A549 (cell line): ENCODE data around the gene TMED7. TPM values are rescaled to one million over a fixed set of nuclear protein-coding genes. Genes with fewer than 3 reads are reported as not detected.
A peak's percentile ranks its signal among the peaks of the same experiment; 100 is the strongest.

Experiments
- ATAC-seq, 2 experiments: fragments of 200-7000 bp in 1 of 2; fragments of >200 bp in 1 of 2; cut with Nextera tagmentation in 1 of 2; cut with Tn5 transposase in 1 of 2; 3 replicates each; pipeline versions ENCODE4 v1.8.0 to v1.9.1; 2018 to 2020; ENCODE audit warnings: mild to moderate bottlenecking in 1 of 2, moderate library complexity in 1 of 2
- CTCF ChIA-PET: fragments of 300-600 bp; sonication (Branson Sonifier 250); formaldehyde crosslinking; extraction: SDS; loops from one replicate; lab custom pipeline; 2021; ENCODE audit warnings: antibody characterized with exemption, inconsistent platforms; lab: Yijun Ruan, JAX
- POLR2A ChIA-PET: fragments of 350-600 bp; formaldehyde crosslinking; extraction: SDS; loops from one replicate; lab custom pipeline; 2021; ENCODE audit warnings: antibody characterized with exemption, inconsistent platforms; lab: Yijun Ruan, JAX
- DNase-seq, 2 experiments: peaks; one replicate each; pipeline versions ENCODE4 v3.0.0 to v3.0.0-alpha.2; 2011 to 2016; ENCODE audit warnings: low read depth in 1 of 2, low spot score in 1 of 2
- FAIRE-seq: peaks from 2 replicates; lab custom pipeline; 2011; peaks lifted over from hg19 to GRCh38; lab: Jason Lieb, UNC
- H3K27ac ChIP-seq, 2 experiments: fragments of >200 bp; sonication (Bioruptor Twin); formaldehyde crosslinking; 3 replicates each; pipeline ENCODE4 v1.5.1; 2016 to 2017
- H3K4me1 ChIP-seq: fragments of >200 bp; sonication (Bioruptor Twin); formaldehyde crosslinking; 3 replicates; pipeline ENCODE4 v1.6.1; 2016
- H3K4me2 ChIP-seq: fragments of >200 bp; sonication (Bioruptor Twin); formaldehyde crosslinking; 3 replicates; pipeline ENCODE4 v1.6.1; 2016
- H3K4me3 ChIP-seq: fragments of >200 bp; sonication (Bioruptor Twin); formaldehyde crosslinking; 3 replicates; pipeline ENCODE4 v1.5.1; 2016
- H3K9me3 ChIP-seq: fragments of >200 bp; sonication (Bioruptor Twin); formaldehyde crosslinking; 3 replicates; pipeline ENCODE4 v1.6.1; 2016
- BCL3 ChIP-seq: fragments of >200 bp; sonication (Bioruptor Twin); formaldehyde crosslinking; IDR thresholded peaks from 3 replicates; pipeline ENCODE4 v1.6.1; 2016
- BHLHE40 ChIP-seq: IDR thresholded peaks from 2 replicates; pipeline ENCODE4 v1.6.1; 2012; ENCODE audit warnings: low read depth, low read length, inconsistent platforms
- CBX8 ChIP-seq: fragments of 200-600 bp; sonication (generic); IDR thresholded peaks from 2 replicates; pipeline ENCODE4 v1.6.1; 2016
- CEBPB ChIP-seq, 2 experiments: fragments of >200 bp in 1 of 2; sonication (Bioruptor Twin) in 1 of 2; formaldehyde crosslinking in 1 of 2; IDR thresholded peaks; 2 replicates each; pipeline ENCODE4 v1.6.1; 2012 to 2016
- CHD4 ChIP-seq: fragments of 200-600 bp; sonication (generic); IDR thresholded peaks from 2 replicates; pipeline ENCODE4 v1.6.1; 2016; ENCODE audit warnings: antibody characterized with exemption, mild to moderate bottlenecking, borderline replicate concordance
- ESRRA ChIP-seq: fragments of 150-350 bp; IDR thresholded peaks from 2 replicates; pipeline ENCODE4 v1.6.1; 2014; ENCODE audit warnings: mild to moderate bottlenecking, low read length, borderline replicate concordance
- HOXA7 ChIP-seq: fragments of 250-450 bp; sonication (Bioruptor Pico); IDR thresholded peaks from 2 replicates; pipeline ENCODE4 v1.5.0; 2020; ENCODE audit warnings: mild to moderate bottlenecking, moderate library complexity
- HOXB5 ChIP-seq: fragments of 250-450 bp; sonication (Bioruptor Pico); IDR thresholded peaks from 2 replicates; pipeline ENCODE4 v1.5.0; 2020; ENCODE audit warnings: mild to moderate bottlenecking, moderate library complexity
- JUN ChIP-seq, 2 experiments: fragments of >200 bp; sonication (Bioruptor Twin); formaldehyde crosslinking; IDR thresholded peaks; 2 replicates in 1 of 2; 3 replicates in 1 of 2; pipeline ENCODE4 v1.6.1; 2016 to 2017
- JUNB ChIP-seq: fragments of >200 bp; sonication (Bioruptor Twin); formaldehyde crosslinking; IDR thresholded peaks from 2 replicates; pipeline ENCODE4 v1.6.1; 2016
- KDM1A ChIP-seq: fragments of 200-600 bp; sonication (generic); IDR thresholded peaks from 2 replicates; pipeline ENCODE4 v1.6.1; 2016; ENCODE audit warnings: low read depth, mild to moderate bottlenecking
- KDM5A ChIP-seq: fragments of 200-600 bp; sonication (generic); IDR thresholded peaks from 2 replicates; pipeline ENCODE4 v1.6.1; 2016; ENCODE audit warnings: antibody characterized with exemption, mild to moderate bottlenecking
- MAFK ChIP-seq: fragments of 450-650 bp; IDR thresholded peaks from 2 replicates; pipeline ENCODE4 v1.6.1; 2014; ENCODE audit not compliant: partially characterized antibody
- POLR2A ChIP-seq: IDR thresholded peaks from 2 replicates; pipeline ENCODE4 v1.6.1; 2012; ENCODE audit warnings: mild to moderate bottlenecking, low read length
- RAD21 ChIP-seq, 2 experiments: fragments of >200 bp in 1 of 2; sonication (Bioruptor Twin) in 1 of 2; formaldehyde crosslinking in 1 of 2; IDR thresholded peaks in 1 of 2; conservative IDR thresholded peaks in 1 of 2; 2 replicates in 1 of 2; 3 replicates in 1 of 2; pipeline ENCODE4 v1.6.1; 2012 to 2018; ENCODE audit warnings: inconsistent platforms in 1 of 2
- RCOR1 ChIP-seq: fragments of 150-350 bp; IDR thresholded peaks from 2 replicates; pipeline ENCODE4 v1.6.1; 2014; ENCODE audit warnings: antibody characterized with exemption, low read length, low read depth
- REST ChIP-seq: fragments of 200-600 bp; sonication (generic); IDR thresholded peaks from 2 replicates; pipeline ENCODE4 v1.6.1; 2016; ENCODE audit warnings: antibody characterized with exemption, mild to moderate bottlenecking, moderate library complexity
- RFX5 ChIP-seq: fragments of 450-650 bp; IDR thresholded peaks from 2 replicates; pipeline ENCODE4 v1.7.1; 2014; ENCODE audit warnings: antibody characterized with exemption, mild to moderate bottlenecking, moderate library complexity
- SREBF2 ChIP-seq: fragments of 450-650 bp; IDR thresholded peaks from 2 replicates; pipeline ENCODE4 v1.6.1; 2014; ENCODE audit warnings: mild to moderate bottlenecking, moderate library complexity
- TFCP2L1 ChIP-seq: fragments of 250-450 bp; sonication (Bioruptor Pico); IDR thresholded peaks from 2 replicates; pipeline ENCODE4 v1.5.0; 2021; ENCODE audit warnings: mild to moderate bottlenecking
- TP53 ChIP-seq: fragments of 250-450 bp; sonication (Bioruptor Pico); IDR thresholded peaks from 2 replicates; pipeline ENCODE4 v1.5.0; 2021; ENCODE audit warnings: mild to moderate bottlenecking, moderate library complexity
- ZSCAN20 ChIP-seq: fragments of 250-450 bp; sonication (Bioruptor Pico); IDR thresholded peaks from 2 replicates; pipeline ENCODE4 v1.8.0; 2022; ENCODE audit warnings: mild to moderate bottlenecking, moderate library complexity
- WGBS: methylation state at CpG from one replicate; pipeline ENCODE4 v1.1.6; 2017; ENCODE audit errors: missing lambda C conversion rate; 5-methylcytosine and 5-hydroxymethylcytosine counted together
- polyA plus RNA-seq, 4 experiments: library from polyadenylated mRNA; depleted of rRNA in 3 of 4; stranded (reverse); fragments of >200 nt; fragmentation: RNase III in 1 of 4; extraction: RNeasy Plus Mini Kit Qiagen cat#74134 plus additional on column Dnase treatment in 1 of 4; gene quantifications; 2 replicates in 3 of 4; 3 replicates in 1 of 4; pipeline ENCODE4 v1.2.3, GENCODE V29; 2011 to 2017
- TF ChIP-seq, protein P1 (sequence below): fragments of >200 bp; sonication (Bioruptor Twin); formaldehyde crosslinking; IDR thresholded peaks from 3 replicates; pipeline ENCODE4 v1.5.1; 2016
- TF ChIP-seq, protein P2 (sequence below): IDR thresholded peaks from 2 replicates; pipeline ENCODE4 v1.6.1; 2012
- TF ChIP-seq, protein P3 (sequence below): IDR thresholded peaks from 2 replicates; pipeline ENCODE4 v1.6.1; 2012; ENCODE audit warnings: low read depth, borderline replicate concordance

Gene TMED7
- polyA plus RNA-seq, 2 of the 4 experiments (the other 2 are of a cell fraction): 60.6 to 99.1 TPM

DNA sequence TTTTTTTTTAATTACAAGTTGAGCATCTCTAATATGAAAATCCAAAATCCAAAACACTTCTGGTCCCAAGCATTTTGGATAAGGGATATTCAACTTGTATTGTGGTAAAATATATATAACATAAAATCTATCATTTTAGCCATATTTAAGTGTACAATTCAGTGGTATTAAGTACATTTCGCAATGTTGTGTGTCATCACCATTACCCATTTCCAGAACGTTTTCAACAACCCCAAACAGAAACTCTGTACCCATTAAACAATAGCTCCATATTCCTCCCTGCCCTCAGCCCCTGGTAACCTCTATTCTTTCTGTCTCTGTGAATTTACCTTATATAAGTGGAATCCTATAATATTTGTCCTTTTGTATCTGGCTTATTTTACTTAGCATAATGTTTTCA, 48.5 kb downstream of the TMED7 start:
- H3K27ac ChIP-seq: no peak overlapping the region
- peaks cover 10% of the 10 kb centered on the region; the same call in 2 of the 3 replicates for H3K4me1 ChIP-seq
- 59% methylated on average over 2 of the region's 2 CpGs for WGBS
- H3K4me3 ChIP-seq: no peak overlapping the region
- TF ChIP-seq REST: no peak
- peak in 1 of 2 experiments; percentile 33; a peak in 1 of 4 replicates for TF ChIP-seq CEBPB (IDR thresholded peaks at IDR 0.05)
- no peak overlapping the region for H3K4me2 ChIP-seq
- peaks cover 5% of the 10 kb centered on the region; the same call in 1 of the 3 replicates for H3K9me3 ChIP-seq
- CTCF ChIA-PET: interaction anchor here (1.1 to 5.3 kb wide), 4 partner anchors 12 to 275 kb away, joined by 3 to 156 read pairs (median 16); no protein-coding TSS in a partner anchor
- POLR2A ChIA-PET: no interaction called here
- FAIRE-seq (no peak), DNase-seq (no peak), ATAC-seq (no peak)

DNA sequence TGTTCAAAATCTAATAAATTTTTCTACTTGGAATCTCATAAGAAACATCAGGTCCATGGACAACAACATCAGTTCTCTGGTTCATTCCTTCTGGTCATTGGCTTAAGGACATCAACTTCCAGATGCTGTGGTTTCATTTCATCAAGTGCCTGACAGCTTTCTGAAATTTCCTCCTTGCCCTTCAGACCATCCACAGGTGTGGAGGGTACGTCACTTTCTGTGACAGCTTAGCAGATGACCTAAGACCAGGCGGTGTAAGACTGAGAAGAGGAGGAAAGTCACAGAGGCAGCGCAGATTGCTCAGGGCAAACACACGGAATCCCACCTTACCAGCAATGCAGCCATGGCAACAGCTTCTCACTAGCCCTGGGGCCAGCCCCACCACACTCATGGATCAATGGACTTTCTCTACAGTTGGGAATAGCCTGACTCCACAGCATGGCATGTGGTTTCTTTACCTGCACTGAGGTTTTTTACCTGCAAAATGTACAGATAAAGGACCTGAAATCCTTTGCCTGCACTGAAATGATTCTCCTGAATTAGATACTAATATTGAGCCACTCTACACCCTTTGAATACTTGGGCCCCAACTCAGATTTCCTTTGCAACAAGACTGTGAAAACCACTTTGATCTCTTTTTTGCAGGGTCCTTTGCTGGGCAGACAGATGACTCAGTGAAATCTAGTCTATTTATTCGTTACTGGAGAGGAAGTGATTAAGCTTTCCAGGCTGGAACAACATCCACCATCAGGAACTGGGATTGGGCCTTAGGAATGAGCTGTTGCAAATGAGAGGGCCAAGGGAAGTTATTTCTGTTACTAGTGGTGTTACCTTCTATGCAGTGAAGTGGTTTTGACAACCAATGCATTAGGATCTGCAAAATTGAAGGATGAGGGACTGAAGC, 50.4 kb downstream of the TMED7 start:
- Histone ChIP-seq H3K4me2 (no peak overlapping the region), H3K27ac (no peak overlapping the region), H3K9me3 (peaks cover 5% of the 10 kb centered on the region; the same call in 1 of the 3 replicates), H3K4me3 (no peak overlapping the region), H3K4me1 (peaks cover 10% of the 10 kb centered on the region; the same call in 2 of the 3 replicates)
- ATAC-seq: no peak
- WGBS: 75% methylated on average over 4 of the region's 5 CpGs
- no peak for FAIRE-seq
- POLR2A ChIA-PET: interaction anchor here (1.1 to 1.7 kb wide), 2 partner anchors 30 to 32 kb away, joined by 6 to 11 read pairs; partner anchors contain the start of gene FEM1C
- TF ChIP-seq MAFK (no peak), BCL3 (no peak), KDM1A (no peak), JUNB (no peak)
- TF ChIP-seq, protein P1, sequence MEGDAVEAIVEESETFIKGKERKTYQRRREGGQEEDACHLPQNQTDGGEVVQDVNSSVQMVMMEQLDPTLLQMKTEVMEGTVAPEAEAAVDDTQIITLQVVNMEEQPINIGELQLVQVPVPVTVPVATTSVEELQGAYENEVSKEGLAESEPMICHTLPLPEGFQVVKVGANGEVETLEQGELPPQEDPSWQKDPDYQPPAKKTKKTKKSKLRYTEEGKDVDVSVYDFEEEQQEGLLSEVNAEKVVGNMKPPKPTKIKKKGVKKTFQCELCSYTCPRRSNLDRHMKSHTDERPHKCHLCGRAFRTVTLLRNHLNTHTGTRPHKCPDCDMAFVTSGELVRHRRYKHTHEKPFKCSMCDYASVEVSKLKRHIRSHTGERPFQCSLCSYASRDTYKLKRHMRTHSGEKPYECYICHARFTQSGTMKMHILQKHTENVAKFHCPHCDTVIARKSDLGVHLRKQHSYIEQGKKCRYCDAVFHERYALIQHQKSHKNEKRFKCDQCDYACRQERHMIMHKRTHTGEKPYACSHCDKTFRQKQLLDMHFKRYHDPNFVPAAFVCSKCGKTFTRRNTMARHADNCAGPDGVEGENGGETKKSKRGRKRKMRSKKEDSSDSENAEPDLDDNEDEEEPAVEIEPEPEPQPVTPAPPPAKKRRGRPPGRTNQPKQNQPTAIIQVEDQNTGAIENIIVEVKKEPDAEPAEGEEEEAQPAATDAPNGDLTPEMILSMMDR: no peak
- TF ChIP-seq, all 56 proteins: peak for 0
- DNase-seq: no peak
- CTCF ChIA-PET: interaction anchor here (0.8 to 5.3 kb wide), 29 partner anchors 8 to 280 kb away, joined by 3 to 156 read pairs (median 5); partner anchors contain the start of gene FEM1C

GRCh38 chr5:115573133-115573532, 52.7 kb downstream of the TMED7 start:
- no peak for ATAC-seq
- H3K27ac ChIP-seq: no peak overlapping the region
- no peak for DNase-seq
- POLR2A ChIA-PET: no interaction called here
- TF ChIP-seq TFCP2L1 (no peak), ZSCAN20 (CRISPR knock-in tag) (no peak), HOXA7 (CRISPR knock-in tag) (no peak), HOXB5 (CRISPR knock-in tag) (no peak), RAD21 (conservative IDR thresholded peaks at IDR 0.05 in 1 of 2, IDR thresholded peaks at IDR 0.05 in 1 of 2) (no peak), JUN (IDR thresholded peaks at IDR 0.05) (no peak), SREBF2 (no peak), TP53 (no peak), ESRRA (no peak), KDM5A (no peak), MAFK (no peak), RFX5 (no peak), CBX8 (no peak), BHLHE40 (no peak), POLR2A (no peak), RCOR1 (no peak), CHD4 (no peak)
- TF ChIP-seq, protein P2, sequence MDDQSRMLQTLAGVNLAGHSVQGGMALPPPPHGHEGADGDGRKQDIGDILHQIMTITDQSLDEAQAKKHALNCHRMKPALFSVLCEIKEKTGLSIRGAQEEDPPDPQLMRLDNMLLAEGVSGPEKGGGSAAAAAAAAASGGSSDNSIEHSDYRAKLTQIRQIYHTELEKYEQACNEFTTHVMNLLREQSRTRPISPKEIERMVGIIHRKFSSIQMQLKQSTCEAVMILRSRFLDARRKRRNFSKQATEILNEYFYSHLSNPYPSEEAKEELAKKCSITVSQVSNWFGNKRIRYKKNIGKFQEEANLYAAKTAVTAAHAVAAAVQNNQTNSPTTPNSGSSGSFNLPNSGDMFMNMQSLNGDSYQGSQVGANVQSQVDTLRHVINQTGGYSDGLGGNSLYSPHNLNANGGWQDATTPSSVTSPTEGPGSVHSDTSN: no peak
- TF ChIP-seq, protein P3, sequence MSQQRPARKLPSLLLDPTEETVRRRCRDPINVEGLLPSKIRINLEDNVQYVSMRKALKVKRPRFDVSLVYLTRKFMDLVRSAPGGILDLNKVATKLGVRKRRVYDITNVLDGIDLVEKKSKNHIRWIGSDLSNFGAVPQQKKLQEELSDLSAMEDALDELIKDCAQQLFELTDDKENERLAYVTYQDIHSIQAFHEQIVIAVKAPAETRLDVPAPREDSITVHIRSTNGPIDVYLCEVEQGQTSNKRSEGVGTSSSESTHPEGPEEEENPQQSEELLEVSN: no peak
- TF ChIP-seq, all 56 proteins: peak for 0
- Histone ChIP-seq H3K9me3 (peaks cover 5% of the 10 kb centered on the region; the same call in 1 of the 3 replicates), H3K4me3 (no peak overlapping the region), H3K4me1 (no peaks in the 10 kb centered on the region), H3K4me2 (no peak overlapping the region)
- no peak for FAIRE-seq
- CTCF ChIA-PET: interaction anchor here (0.9 to 3.5 kb wide), 5 partner anchors 8 to 263 kb away, joined by 3 to 29 read pairs (median 20); partner anchors contain the start of gene FEM1C
- 47% methylated on average over 2 of the region's 2 CpGs for WGBS
